ENCODE measurements around the gene PLB1. TPM values are rescaled to one million over a fixed set of nuclear protein-coding genes. Genes with fewer than 3 reads are reported as not detected.

Gene PLB1
- total and polyA plus RNA-seq, 9 donors: 1.4 to 4.3 (median 2.0) TPM

DNA sequence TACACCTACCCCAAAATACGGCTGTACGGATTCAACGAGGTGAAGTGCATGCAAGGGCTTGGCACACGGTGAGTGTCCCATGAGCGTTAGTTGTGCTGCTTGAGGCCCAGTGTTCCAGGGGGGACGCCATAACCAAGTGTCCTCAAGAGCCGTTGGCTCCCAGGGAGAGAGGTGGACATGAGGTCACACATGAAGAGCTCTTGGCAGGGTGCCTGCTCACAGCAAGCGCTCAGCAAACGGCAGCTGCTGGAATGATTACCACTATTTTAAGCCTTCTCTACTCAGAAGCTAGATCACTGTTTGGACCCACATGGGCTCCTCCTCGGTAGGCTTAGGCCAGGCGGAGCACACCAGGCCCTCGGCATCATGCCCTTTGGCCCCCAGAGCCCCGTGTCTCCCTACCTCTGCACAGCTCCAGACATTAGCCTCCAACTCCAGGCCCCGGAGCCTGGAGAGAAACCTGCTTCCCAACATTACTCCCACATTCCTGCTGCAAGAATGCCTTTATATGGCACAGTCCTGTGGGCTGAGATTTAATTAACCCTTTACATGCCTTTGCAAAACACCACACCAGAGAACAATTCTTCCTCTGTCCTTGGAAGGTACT is 187.3 kb downstream of the PLB1 start:
- H3K36me3 ChIP-seq (ENCODE audit: control insufficient read depth, insufficient read depth, low read length): no peaks in the 10 kb centered on the region
- 23% methylated on average over 13 of the region's 14 CpGs for WGBS (ENCODE audit: insufficient coverage)
- DNase-seq: peak; percentile 93
- peaks cover 44% of the 10 kb centered on the region for H3K4me1 ChIP-seq (ENCODE audit: control insufficient read depth, insufficient read depth, low read length)
- H3K4me3 ChIP-seq (ENCODE audit: low read length): no peak overlapping the region
- peak overlapping the region; percentile 75 for H3K27ac ChIP-seq (ENCODE audit: low read length)
- no peaks in the 10 kb centered on the region for H3K27me3 ChIP-seq (ENCODE audit: control insufficient read depth, insufficient read depth, low read length)
- no peaks in the 10 kb centered on the region for H3K9me3 ChIP-seq (replicated peaks; ENCODE audit: control insufficient read depth, low read depth, low read length)

- H3K4me3 ChIP-seq (ENCODE audit: low read length): no peak overlapping the region
- no peaks in the 10 kb centered on the region for H3K36me3 ChIP-seq (ENCODE audit: control insufficient read depth, insufficient read depth, low read length)
- H3K9me3 ChIP-seq (replicated peaks; ENCODE audit: control insufficient read depth, low read depth, low read length): no peaks in the 10 kb centered on the region
- H3K4me1 ChIP-seq (ENCODE audit: control insufficient read depth, insufficient read depth, low read length): peaks cover 44% of the 10 kb centered on the region
- H3K27ac ChIP-seq (ENCODE audit: low read length): peak overlapping the region; percentile 75
- DNase-seq: no peak
- 87% methylated on average over 13 of the region's 13 CpGs for WGBS (ENCODE audit: insufficient coverage)
- no peaks in the 10 kb centered on the region for H3K27me3 ChIP-seq (ENCODE audit: control insufficient read depth, insufficient read depth, low read length)
These were observed 188.4 kb downstream of the PLB1 start for GRCh38 chr2:28684142-28684858.

DNA sequence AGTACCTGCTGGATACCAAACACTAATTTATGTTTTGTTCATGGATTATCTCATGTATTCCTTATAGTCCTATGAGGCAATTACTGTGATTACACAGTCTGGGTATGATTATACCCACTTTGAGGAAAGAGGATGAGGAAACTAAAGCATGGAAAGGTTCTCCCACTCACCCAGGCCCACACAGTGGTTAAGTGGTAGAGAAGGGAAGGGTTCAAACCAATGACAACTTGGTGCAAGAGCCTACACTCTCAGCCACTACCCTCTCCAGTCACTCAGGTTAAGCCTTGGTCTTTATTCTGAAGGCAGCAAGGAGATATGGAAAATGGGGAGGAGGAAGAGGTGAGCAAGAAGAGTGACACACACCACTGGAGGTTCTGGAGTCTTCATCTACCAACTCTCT is 191.3 kb downstream of the PLB1 start:
- DNase-seq: no peak
- H3K4me3 ChIP-seq (ENCODE audit: low read length): no peak overlapping the region
- H3K36me3 ChIP-seq (ENCODE audit: control insufficient read depth, insufficient read depth, low read length): no peaks in the 10 kb centered on the region
- H3K4me1 ChIP-seq (ENCODE audit: control insufficient read depth, insufficient read depth, low read length): peaks cover 44% of the 10 kb centered on the region
- no peaks in the 10 kb centered on the region for H3K9me3 ChIP-seq (replicated peaks; ENCODE audit: control insufficient read depth, low read depth, low read length)
- H3K27me3 ChIP-seq (ENCODE audit: control insufficient read depth, insufficient read depth, low read length): no peaks in the 10 kb centered on the region
- no peak overlapping the region for H3K27ac ChIP-seq (ENCODE audit: low read length)

- H3K4me3 ChIP-seq (ENCODE audit: low read length): no peak overlapping the region
- no peaks in the 10 kb centered on the region for H3K9me3 ChIP-seq (replicated peaks; ENCODE audit: control insufficient read depth, low read depth, low read length)
- no peak for DNase-seq
- H3K4me1 ChIP-seq (ENCODE audit: control insufficient read depth, insufficient read depth, low read length): peaks cover 40% of the 10 kb centered on the region
- WGBS (ENCODE audit: insufficient coverage): no CpG with 5 or more reads among the region's 7 CpGs
- H3K36me3 ChIP-seq (ENCODE audit: control insufficient read depth, insufficient read depth, low read length): no peaks in the 10 kb centered on the region
- no peaks in the 10 kb centered on the region for H3K27me3 ChIP-seq (ENCODE audit: control insufficient read depth, insufficient read depth, low read length)
- no peak overlapping the region for H3K27ac ChIP-seq (ENCODE audit: low read length)
These were observed 192.0 kb downstream of the PLB1 start for GRCh38 chr2:28687640-28688385.

DNA sequence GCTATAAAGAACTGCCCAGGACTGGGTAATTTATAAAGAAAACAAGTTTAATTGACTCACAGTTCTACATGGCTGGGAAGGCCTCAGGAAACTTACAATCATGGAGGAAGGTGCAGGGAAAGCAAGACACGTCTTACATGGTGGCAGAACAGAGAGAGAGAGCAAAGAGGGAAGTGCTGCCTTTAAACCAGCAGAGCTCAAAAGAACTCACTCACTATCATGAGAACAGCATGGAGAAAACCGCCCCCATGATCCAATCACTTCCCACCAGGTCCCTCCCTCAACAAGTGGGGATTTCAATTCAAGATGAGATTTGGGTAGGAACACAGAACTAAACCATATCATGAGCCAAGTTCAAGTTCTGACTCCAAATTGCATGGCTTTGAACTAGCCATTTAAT is 193.0 kb downstream of the PLB1 start:
- Histone ChIP-seq H3K9me3 (replicated peaks; ENCODE audit: control insufficient read depth, low read depth, low read length) (no peaks in the 10 kb centered on the region), H3K36me3 (ENCODE audit: control insufficient read depth, insufficient read depth, low read length) (no peaks in the 10 kb centered on the region), H3K27ac (ENCODE audit: low read length) (no peak overlapping the region), H3K27me3 (ENCODE audit: control insufficient read depth, insufficient read depth, low read length) (no peaks in the 10 kb centered on the region), H3K4me3 (ENCODE audit: low read length) (no peak overlapping the region), H3K4me1 (ENCODE audit: control insufficient read depth, insufficient read depth, low read length) (peaks cover 30% of the 10 kb centered on the region)
- DNase-seq: no peak
- WGBS (ENCODE audit: insufficient coverage): 80% methylated on average over 1 of the region's 2 CpGs

DNA sequence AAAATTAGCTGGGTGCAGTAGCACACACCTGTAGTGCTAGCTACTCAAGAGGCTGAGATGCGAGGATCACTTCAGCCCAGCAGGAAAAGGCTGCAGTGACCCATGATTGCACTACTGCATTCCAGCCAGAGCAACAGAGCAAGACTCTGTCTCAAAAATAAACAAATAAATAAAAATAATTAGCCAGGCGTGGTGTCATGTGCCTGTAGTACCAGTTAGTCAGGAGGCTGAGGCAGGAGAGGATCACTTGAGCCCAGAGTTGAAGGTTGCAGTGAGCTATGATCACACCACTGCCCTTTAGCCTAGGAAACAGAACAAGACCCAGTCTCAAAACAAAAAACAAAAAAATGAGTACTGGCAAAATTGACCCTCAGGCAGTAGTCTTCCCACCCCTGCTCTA is 193.9 kb downstream of the PLB1 start:
- no peak overlapping the region for H3K27ac ChIP-seq (ENCODE audit: low read length)
- no peaks in the 10 kb centered on the region for H3K27me3 ChIP-seq (ENCODE audit: control insufficient read depth, insufficient read depth, low read length)
- no peaks in the 10 kb centered on the region for H3K36me3 ChIP-seq (ENCODE audit: control insufficient read depth, insufficient read depth, low read length)
- DNase-seq: no peak
- no peaks in the 10 kb centered on the region for H3K9me3 ChIP-seq (replicated peaks; ENCODE audit: control insufficient read depth, low read depth, low read length)
- H3K4me3 ChIP-seq (ENCODE audit: low read length): no peak overlapping the region
- H3K4me1 ChIP-seq (ENCODE audit: control insufficient read depth, insufficient read depth, low read length): peaks cover 21% of the 10 kb centered on the region
- 100% methylated on average over 1 of the region's 2 CpGs for WGBS (ENCODE audit: insufficient coverage)

DNA sequence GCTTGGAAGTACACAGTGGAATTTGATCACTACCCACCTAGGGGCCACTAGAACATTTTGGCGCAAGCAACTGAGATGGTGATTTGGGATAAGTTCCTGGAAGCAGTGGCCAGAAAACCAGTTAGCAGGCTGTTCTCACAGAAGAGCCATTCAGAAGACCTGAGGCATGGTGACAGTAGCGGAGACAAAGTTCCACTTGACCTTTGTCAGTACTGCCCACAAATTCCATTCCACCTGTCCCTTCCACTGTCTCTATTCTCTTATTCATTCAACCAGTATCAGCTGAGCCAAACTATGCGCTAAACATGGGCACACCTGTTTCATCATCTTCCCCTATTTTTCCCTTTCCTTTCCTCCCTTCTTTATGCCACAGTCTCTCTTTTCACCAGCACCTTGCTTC is 196.6 kb downstream of the PLB1 start:
- Histone ChIP-seq H3K4me3 (ENCODE audit: low read length) (no peak overlapping the region), H3K4me1 (ENCODE audit: control insufficient read depth, insufficient read depth, low read length) (peaks cover 19% of the 10 kb centered on the region), H3K9me3 (replicated peaks; ENCODE audit: control insufficient read depth, low read depth, low read length) (no peaks in the 10 kb centered on the region), H3K27ac (ENCODE audit: low read length) (no peak overlapping the region), H3K36me3 (ENCODE audit: control insufficient read depth, insufficient read depth, low read length) (no peaks in the 10 kb centered on the region), H3K27me3 (ENCODE audit: control insufficient read depth, insufficient read depth, low read length) (no peaks in the 10 kb centered on the region)
- WGBS (ENCODE audit: insufficient coverage): 87% methylated on average over 3 of the region's 3 CpGs
- no peak for DNase-seq

GRCh38 chr2:28693223-28693622 is 197.4 kb downstream of the PLB1 start:
- no peaks in the 10 kb centered on the region for H3K27me3 ChIP-seq (ENCODE audit: control insufficient read depth, insufficient read depth, low read length)
- no peak for DNase-seq
- H3K9me3 ChIP-seq (replicated peaks; ENCODE audit: control insufficient read depth, low read depth, low read length): no peaks in the 10 kb centered on the region
- H3K4me1 ChIP-seq (ENCODE audit: control insufficient read depth, insufficient read depth, low read length): peaks cover 19% of the 10 kb centered on the region
- no peak overlapping the region for H3K27ac ChIP-seq (ENCODE audit: low read length)
- WGBS (ENCODE audit: insufficient coverage): 88% methylated on average over 1 of the region's 3 CpGs
- no peak overlapping the region for H3K4me3 ChIP-seq (ENCODE audit: low read length)
- H3K36me3 ChIP-seq (ENCODE audit: control insufficient read depth, insufficient read depth, low read length): no peaks in the 10 kb centered on the region
